SH-SY5Y (cell line): ENCODE results near the gene FBXW7.

ENCODE experiments used
- GATA2 ChIP-seq: IDR thresholded peaks from 2 replicates; pipeline ENCODE4 v1.6.1; 2011; ENCODE audit warnings: mild to moderate bottlenecking, low read depth, low read length
- GATA3 ChIP-seq: IDR thresholded peaks from 2 replicates; pipeline ENCODE4 v1.6.1; 2011; ENCODE audit warnings: low read depth, mild to moderate bottlenecking, low read length, moderate library complexity

DNA sequence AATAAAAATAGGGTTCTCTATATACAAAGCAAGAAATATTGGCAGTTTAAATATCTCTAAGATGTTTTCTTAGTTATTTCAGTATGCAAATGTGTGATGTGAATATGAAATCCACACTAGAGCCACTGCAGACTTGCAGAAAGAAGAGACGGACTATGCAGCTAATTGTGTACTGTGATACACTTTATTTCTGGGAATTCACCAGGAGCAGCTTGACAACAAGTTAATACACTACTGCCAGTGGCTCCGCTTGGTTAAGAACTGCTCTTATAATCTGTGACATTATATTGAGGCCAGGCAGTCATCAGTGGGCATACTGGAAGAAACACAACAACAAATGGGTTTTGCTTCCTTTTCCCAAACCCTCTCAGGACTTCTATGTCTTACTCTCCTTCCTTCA is 172.0 kb downstream of the FBXW7 start:
- TF ChIP-seq GATA2 (no peak), GATA3 (no peak)
